ENCODE results near the gene SUPT6H.

GRCh38 chr17:28657756-28658155 lies 4.2 kb upstream of the SUPT6H start:
- TF ChIP-seq CTCF (IDR thresholded peaks at IDR 0.05), result no peak
- TF ChIP-seq EZH2 (IDR thresholded peaks at IDR 0.05), result no peak
- no peak for TF ChIP-seq EZH2phosphoT487 (IDR thresholded peaks at IDR 0.05)

Data from neural progenitor cell (in vitro differentiated cells).